GM19397 (cell line): Measurements from ENCODE around the gene FMO2.

Experiments
- ATAC-seq: cut with Tn5 transposase; IDR thresholded peaks from one replicate; pipeline ENCODE4 v1.9.1; 2021; ENCODE audit warnings: mild to moderate bottlenecking, moderate library complexity; ENCODE audit not compliant: unreplicated experiment

Gene FMO2, protein sequence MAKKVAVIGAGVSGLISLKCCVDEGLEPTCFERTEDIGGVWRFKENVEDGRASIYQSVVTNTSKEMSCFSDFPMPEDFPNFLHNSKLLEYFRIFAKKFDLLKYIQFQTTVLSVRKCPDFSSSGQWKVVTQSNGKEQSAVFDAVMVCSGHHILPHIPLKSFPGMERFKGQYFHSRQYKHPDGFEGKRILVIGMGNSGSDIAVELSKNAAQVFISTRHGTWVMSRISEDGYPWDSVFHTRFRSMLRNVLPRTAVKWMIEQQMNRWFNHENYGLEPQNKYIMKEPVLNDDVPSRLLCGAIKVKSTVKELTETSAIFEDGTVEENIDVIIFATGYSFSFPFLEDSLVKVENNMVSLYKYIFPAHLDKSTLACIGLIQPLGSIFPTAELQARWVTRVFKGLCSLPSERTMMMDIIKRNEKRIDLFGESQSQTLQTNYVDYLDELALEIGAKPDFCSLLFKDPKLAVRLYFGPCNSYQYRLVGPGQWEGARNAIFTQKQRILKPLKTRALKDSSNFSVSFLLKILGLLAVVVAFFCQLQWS

DNA sequence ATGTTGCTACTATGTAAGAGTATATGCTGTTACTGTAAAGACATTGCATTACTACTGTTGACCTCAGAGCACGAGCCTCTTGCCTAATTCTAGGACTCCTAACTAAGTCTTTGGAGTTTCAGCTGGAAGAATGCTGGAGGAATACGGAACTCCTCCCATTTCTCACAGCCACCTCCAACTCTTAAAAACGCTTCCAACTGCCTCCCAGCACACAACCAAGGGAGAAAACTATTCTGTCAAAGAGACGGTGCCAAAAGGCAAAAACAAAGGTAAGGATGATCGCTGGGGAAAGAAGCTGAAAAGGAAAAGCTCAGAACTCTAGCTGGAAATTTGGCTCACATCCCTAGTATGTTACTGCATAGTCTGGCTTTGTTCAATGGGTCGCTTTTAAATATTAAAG is at the start of gene FMO2:
FMO2 (plus strand) TSS at position 210 of the 400 bp plus-strand sequence. CDS start 414 bp downstream, outside the sequence.
- no peak for ATAC-seq

DNA sequence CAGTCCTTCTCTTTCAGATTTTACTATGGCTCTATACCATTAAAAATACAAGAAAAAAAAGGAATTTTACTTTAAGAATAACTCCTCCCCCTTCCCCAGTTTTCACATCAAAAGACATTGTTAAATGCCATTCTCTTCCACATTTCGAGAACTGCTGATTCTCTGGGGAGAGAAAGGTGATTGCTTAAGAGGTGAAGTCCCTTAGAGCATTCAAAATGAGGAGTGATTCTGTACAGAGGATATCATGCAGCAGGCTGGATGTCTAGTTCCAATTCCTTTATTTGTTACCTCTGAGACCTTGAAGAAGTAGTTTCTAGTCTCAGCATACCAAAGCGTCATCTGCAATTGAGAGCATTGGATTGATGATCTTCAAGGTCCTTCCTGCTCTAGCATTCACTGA is 47.5 kb upstream of the FMO2 start:
- ATAC-seq = no peak

DNA sequence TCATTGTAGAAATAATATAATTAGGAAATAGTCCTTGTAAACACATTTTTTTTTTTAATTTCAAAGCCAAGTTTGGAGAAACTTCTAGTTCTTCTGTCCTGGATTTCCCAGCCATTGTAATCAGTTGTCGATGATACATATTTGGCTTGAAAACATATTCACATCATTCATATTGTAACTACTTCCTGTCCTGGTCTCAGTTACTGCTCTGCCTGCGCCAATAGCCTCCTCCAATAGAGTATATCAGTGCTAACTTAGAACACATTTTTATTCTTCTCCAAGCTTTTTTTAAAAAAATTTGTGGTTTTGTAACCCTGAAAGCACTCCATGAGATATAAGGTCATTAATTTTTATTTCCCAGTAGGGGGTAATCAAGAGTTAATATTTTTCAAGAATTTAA is 46.1 kb upstream of the FMO2 start:
- no peak for ATAC-seq

DNA sequence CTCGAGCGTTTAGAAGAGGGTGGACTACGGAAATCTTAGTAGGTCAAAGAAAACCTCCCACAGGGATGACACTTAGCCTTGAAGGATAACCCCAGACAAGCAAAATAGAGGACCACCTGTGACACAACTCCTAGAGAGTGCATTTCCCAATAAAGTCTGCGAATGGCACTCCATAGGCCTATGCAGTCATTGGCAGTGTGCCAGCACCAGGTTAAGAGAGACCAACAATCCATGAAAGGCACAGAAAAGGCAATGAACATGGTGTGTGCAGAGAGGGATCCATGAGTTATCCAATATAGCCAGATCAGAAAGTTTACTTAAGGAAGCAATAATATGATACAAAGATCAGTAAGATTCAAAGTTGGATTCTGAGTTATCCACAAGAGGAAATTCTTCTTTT is 45.2 kb upstream of the FMO2 start:
- ATAC-seq = no peak

DNA sequence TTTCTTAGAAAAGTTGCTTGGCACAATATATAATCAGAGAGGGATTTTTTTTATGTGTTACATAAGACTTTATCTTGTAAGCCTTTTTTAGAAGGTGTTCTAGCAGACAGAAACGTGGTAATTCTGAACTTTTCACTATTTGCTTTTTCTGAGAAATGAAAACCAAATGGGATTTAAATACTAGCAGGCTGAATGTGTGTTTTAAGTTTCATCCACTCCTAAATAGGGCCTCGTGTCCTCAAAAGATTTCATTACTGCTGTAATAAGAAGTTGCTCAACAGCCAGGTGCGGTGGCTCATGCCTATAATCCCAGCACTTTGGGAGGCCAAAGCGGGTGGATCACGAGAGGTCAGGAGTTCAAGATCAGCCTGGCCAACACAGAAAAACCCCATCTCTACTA is 44.7 kb upstream of the FMO2 start:
- ATAC-seq = no peak

DNA sequence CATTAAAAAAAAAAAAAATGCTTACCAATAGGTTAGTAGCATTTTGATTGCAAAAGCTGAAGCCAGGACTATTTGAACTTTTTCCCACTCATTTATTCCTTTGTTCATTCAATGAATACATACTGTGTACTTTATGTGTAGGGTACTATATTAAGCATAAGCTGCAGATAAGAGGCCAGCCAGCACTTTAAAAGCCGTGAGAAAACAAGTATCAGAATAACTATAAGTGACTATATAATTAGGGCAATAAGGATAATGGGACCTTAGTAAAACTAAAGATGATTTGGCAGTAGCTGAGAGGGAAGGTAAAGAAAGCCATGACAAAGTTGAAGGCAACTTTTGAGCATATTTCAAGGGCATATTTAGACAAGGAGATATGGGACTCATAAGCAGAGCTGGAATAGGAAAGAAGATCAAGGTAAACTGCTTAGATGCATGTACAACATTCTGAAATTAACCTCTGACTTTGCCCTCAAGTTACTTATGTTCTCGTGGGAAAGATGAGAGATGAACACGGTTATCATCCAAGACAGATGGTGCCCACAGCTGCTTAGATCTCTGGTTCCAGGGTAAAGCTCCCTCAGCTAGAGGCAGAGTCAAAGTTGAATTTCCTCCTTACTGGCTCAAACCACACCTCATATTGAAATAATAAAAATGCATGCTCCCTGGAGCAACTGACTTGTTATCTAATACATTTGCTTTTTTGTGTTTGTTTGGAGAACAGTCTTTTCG is 44.0 kb upstream of the FMO2 start:
- ATAC-seq = no peak

DNA sequence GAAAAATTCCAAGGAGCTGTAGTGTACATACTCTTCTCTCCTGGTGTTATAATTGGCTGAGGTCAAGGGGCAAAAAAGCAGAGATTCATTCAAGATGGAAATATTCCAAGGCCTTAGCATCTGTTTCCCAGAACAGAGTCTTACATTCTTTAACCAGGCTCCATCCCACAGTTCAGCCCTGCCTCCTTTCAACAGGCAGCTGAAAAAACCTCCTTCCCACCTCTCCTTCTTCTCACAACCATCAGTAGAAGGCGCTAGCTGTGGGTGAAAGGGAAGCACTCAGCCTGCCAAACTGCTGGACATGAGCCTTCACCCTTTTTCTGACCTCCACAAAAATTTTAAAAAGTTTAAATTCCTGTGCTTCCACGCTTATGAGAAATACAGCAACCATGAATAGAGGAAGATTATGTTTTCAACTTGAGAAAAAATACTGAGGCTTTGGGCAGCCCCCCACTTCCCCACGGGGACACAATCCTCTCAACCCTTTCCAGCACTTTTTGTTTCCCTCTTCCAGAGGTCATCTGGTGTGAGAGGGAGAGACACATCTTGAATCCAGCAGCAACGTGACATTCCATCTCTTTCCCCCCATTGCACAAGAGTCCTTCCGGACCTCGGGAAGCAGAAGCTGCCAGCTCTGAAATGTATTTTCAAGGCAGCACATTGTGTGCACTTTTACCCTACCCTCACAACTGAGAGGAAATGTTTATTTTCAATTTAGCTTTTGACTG is 43.2 kb upstream of the FMO2 start:
- ATAC-seq = no peak

DNA sequence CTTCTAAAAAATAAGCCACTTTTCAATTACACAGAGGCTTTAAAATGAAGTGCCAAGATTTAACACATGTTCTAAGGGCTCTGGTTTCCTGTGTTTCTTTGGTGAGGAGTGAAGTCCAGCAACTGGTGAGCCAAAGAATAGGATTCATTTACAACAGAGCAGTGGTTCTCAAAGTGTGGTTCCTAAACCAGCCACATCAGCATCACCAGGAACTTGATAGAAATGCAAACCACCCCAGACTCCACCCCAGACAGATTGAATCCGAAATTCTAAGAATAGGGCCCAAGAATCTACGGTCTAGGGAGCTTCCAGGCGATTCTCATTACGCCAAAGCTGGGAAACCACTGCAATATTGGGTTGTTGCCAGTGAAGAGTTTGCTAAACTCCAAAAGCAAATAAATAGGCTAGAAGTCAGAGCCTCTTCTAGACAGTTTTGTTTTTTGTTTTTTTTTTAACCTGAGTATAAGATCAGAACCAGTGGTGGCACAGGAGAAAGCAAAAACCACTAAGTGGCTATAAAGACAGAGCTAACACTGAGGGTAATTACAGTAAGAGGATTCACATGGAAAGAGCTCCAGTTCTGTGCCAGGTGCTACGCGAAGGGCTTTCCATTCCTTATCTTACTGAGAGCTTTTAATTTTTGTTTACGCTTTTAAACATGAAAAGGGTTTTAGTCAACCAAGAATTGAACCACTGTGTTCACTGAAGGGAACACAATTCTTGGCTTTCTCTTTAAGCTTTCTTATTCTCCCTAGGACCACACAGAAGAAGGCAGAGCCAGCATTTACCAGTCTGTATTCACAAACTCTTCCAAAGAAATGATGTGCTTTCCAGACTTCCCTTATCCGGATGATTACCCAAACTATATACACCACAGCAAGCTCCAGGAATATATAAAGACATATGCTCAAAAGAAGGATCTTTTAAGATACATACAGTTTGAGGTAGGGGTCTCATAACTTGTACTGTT is 42.4 kb upstream of the FMO2 start:
- no peak for ATAC-seq

DNA sequence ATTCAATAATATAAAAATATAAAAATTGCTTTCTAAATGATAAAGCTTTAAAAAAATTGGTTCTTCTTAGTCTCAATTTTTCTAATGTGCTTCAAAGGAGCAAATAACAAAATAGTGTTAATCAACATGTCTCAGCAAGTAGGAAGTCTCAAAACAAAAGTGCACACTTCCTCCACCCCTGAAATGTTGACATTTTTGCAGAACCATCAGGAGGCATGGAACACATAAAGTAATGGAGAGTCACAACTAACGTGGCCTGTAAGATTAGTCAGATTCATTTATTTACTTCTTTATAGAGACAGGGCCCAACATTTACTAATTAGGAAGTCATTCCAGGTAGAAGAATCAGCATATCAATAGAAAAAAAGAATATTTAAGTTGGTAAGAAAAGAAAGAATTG is 34.9 kb upstream of the FMO2 start:
- ATAC-seq = no peak

DNA sequence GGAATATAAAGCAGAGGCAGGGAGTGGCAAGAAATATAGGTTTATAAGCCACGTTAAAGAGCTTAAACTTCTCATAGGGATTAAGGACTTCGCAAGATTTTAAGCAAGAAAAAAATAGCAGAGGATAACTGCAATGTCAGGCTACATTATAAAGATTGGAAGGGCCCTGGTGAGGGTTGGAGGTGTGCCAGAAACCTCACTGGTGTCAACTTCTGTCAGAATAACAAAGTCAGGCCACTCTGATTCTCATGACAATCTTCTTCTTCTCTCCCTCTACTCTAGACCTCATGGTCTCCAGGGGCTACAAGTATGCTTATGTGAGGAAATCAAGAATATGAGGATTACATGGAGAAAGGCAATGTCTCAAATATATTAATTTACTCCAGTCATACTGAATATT is 32.6 kb upstream of the FMO2 start:
- no peak for ATAC-seq

DNA sequence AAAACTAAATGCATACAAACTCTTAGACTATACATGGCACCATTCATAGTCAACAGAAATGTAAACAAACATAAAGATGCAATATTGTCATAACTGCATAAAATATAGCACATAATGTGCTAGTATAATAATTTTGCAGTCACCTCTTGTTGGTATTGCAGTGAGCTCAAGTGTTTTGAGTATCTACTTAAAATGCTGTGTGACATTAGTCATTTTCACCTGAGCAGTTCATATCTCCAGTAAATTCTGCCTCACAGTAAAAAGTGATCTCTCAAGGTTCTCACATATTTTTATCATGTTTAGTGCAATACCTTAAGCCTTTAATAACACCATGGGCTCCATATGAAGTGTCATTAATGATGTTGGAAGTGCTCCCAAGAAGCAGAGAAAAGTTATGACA is 29.6 kb upstream of the FMO2 start:
- ATAC-seq = no peak

DNA sequence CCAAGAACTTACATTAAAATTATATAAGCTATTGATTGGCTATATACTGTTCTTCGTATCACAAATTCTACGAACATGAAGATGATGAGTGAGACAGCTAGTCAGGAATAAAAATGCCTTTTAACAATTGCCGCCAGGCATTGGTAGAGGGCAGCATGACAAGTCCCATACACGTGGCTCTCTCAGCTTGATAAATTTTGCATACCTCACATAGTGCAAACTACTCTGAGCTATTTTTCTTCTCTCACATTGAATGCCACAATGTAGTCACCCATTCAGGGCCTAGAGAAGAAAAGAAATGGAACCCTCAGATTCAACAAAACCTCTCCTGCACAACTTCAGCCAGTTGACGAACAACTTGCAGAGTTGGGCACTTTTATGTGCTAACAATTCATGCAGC is 27.0 kb upstream of the FMO2 start:
- no peak for ATAC-seq

DNA sequence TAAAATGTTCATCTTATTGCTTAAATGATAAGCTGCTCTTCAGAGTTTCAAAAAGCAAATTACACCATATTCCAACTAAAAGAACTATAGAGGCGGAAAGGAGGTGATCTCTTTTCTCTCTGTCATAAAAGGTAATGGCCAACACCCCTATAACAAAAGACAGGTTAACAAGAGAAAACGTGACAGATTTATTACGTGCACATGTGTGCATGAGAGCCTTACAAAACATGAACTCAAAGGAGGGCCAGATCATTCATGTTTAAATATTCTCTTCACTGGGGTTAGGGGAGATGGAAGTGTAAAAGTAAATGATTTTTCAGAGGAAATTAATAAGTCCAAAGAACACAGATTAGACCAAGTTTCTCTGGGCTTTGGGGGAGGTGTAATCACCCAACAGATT is 26.5 kb upstream of the FMO2 start:
- no peak for ATAC-seq

DNA sequence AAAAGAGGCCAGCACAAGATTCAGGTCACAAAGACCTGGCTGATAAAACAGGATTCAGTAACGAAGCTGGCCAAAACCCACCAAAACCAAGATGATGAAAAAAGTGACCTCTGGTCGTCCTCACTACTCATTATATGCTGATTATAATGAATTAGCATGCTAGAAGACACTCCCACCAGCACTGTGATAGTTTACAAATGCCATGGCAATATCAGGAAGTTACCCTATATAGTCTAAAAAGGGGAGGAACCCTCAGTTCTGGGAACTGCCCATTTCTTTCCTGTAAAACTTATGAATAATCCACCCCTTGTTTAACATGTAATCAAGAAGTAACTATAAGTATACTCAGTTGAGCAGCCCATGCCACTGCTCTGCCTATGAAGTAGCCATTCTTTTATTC is 26.0 kb upstream of the FMO2 start:
- ATAC-seq = no peak

DNA sequence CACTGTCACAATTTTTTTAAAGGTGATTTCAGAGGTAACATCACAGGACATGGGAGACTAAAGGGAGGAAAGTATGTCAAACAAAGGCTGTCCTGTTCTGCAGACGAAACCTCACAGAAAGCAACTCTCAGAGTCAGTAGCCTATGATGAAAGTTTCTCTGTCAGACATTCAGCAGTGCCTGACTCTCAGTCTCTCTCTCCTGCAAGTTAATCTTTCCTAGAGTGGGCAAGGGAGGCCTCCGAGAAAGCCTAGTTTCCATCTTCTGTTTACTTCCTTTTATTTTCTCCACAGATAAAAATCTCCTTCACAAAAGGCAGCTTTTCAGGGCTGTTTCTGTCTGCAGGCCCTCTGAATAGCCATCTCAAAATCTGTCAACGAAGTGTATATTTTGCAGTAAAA is 24.9 kb upstream of the FMO2 start:
- peak; percentile 60 for ATAC-seq

DNA sequence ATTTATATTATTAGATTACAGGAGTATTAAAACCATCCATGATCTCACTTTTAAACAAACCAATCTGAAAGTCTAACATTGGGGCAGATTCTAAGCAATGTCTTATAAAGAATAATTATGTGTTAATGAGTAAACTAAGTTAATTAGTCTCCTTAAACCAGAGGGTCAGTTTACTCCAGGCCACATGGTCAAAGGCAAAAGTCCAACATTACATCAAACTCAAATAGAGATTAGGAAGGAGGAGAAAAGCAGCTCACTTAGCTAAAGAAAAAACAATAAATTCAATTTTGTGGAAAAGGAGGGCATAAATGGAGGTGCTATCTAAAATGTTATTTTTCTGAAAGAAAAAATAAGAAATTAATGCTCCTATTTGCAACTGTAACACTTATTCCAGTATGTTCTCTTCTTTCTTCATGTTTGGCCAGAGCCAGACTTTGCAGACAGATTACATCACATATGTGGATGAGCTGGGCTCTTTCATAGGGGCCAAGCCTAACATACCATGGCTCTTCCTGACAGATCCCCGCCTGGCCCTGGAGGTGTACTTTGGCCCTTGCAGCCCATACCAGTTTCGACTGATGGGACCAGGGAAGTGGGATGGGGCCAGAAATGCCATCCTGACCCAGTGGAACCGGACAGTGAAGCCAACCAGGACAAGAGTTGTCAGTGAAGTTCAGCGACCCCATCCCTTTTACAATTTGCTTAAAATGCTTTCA is 24.3 kb upstream of the FMO2 start:
- ATAC-seq = no peak

DNA sequence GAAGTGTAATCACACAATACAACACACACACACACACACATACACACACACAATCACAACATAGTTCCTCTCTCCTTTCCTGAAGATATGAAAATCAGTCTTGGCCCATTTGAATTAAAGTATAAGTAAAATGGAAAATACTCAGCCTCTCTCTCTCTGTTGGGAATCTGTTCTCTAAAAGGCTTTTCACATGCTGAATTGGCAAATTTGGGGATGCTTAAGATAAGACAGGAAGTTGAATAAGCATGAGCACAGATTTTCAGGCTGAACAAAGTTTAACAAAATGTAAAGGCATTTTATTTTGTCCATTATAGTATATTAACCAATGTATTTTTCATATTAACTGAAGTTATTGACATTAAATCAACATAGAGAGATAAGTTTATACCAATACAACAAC is 23.7 kb upstream of the FMO2 start:
- ATAC-seq = no peak

DNA sequence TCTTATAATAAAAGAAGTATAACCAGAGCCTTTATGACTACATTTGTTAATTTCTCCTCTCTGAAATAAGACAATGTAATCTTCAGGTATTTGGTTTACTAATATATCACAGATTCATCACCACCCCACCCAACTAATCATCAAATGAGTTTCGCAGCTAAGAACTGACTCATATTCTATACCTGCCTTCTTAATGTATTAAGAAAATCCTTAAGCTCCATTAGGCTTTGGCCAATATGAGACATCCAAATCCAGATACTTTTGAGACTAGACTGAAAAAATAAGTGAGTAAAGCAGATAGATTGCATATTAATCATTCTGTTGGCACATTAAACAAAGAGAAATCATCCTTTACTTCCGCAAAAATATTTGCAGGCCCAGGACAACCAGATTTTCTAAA is 18.7 kb upstream of the FMO2 start:
- no peak for ATAC-seq

DNA sequence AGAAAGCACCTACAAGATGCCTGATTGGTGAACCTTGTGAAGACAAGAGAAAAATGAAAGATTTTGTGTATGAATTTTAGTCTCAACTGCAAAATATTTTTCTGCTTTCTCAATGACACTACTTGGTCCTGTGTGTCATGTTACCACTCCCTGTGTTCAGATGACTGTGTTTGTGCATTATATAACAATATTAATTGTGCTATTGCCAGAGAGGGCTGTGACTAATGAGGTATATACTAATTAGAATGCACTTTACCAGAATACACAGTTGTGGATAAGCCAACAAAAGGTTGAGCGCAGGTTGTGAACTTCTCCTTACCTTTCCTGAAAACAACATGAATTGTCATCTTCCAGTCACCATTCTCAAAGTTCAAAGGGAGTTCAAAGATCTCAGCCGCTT is 17.3 kb upstream of the FMO2 start:
- no peak for ATAC-seq

DNA sequence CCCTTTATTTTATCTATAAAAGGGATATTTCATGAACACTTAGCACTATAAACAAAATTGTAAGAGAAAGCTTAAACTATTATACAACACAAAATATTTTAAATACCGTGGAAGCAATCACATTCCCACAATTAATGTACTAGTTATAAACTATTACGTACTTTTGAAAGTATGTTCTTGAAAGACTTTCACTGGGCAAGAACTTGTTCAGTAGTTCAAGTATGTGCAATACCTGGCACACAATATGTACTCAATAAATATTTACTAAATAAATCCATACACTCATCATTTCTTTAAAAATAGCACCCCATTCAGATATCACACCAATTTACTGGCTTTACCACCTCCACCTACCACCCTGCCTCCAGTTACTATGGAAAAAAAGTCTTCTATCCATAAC is 12.6 kb upstream of the FMO2 start:
- ATAC-seq = no peak
